Body of pancreas (tissue), 4 donors: ENCODE measurements around the gene MAPT. TPM values are rescaled to one million over a fixed set of nuclear protein-coding genes. Genes with fewer than 3 reads are reported as not detected.
A peak's percentile ranks its signal among the peaks of the same experiment; 100 is the strongest.

Experiments
- ATAC-seq: fragments of 150-250 bp; one replicate; pipeline ENCODE4 v1.9.1; 2016
- DNase-seq, 4 donors: peaks; one replicate each; pipeline ENCODE4 v3.0.0-alpha.2; 2019
- H3K27ac ChIP-seq, 4 donors: fragments of 200-600 bp; sonication (generic); 1 replicate in 3 of 4; 2 replicates in 1 of 4; pipeline versions ENCODE4 v1.5.1 to v1.6.1; 2016 to 2019; ENCODE audit warnings: mild to moderate bottlenecking in 1 of 4, mixed read lengths in 1 of 4, moderate library complexity in 1 of 4
- H3K27me3 ChIP-seq, 2 donors: fragments of 200-600 bp; sonication (generic); one replicate each; pipeline ENCODE4 v1.6.0; 2016; ENCODE audit warnings: mild to moderate bottlenecking in 1 of 2
- H3K36me3 ChIP-seq, 2 donors: fragments of 200-600 bp; sonication (generic); replicated peaks in 1 of 2; 2 replicates each; pipeline ENCODE4 v1.5.1; 2016; ENCODE audit warnings: low read depth in 2 of 2; ENCODE audit not compliant: insufficient read depth in 1 of 2
- H3K4me1 ChIP-seq: fragments of 200-600 bp; sonication (generic); one replicate; pipeline ENCODE4 v1.6.0; 2016
- H3K4me3 ChIP-seq, 2 donors: fragments of 200-600 bp; sonication (generic); 1 replicate in 1 of 2; 2 replicates in 1 of 2; pipeline ENCODE4 v1.5.1; 2016 to 2019
- H3K9me3 ChIP-seq, 3 donors: fragments of 200-600 bp; sonication (generic); 1 replicate in 2 of 3; 2 replicates in 1 of 3; pipeline ENCODE4 v1.5.1; 2016
- CTCF ChIP-seq, 7 experiments: fragments of 450-650 bp in 4 of 7; fragments of 200-600 bp in 3 of 7; sonication (generic) in 3 of 7; IDR thresholded peaks; one replicate each; pipeline ENCODE4 v1.5.1; 2016 to 2019; ENCODE audit warnings: antibody characterized with exemption in 7 of 7
- POLR2A ChIP-seq, 3 donors: fragments of 450-650 bp; IDR thresholded peaks; one replicate each; pipeline ENCODE4 v1.6.1; 2016; ENCODE audit warnings: antibody characterized with exemption in 3 of 3, mild to moderate bottlenecking in 2 of 3
- WGBS, 2 donors: methylation state at CpG; one replicate each; pipeline ENCODE4 v1.1.5; 2017; 5-methylcytosine and 5-hydroxymethylcytosine counted together
- intact Hi-C: fragments of 100-400 bp; cut with DNase I; formaldehyde crosslinking; loops from one replicate; pipeline ENCODE4 v1.15.1; 2023
- total RNA-seq, 2 donors: library from RNA; depleted of rRNA; stranded (reverse); fragments of >200 nt; gene quantifications; one replicate each; pipeline ENCODE4 v1.1.0, GENCODE V29; 2016

The MAPT gene
- total RNA-seq, 2 donors from 2014 or later, result 1.6 to 2.3 TPM

- Histone ChIP-seq H3K27me3 (no peaks in the 10 kb centered on the region), H3K4me1 (peaks cover 68% of the 10 kb centered on the region), H3K9me3 (no peaks in the 10 kb centered on the region), H3K36me3 (peaks cover 6 to 17% of the 10 kb centered on the region in 2 donors), H3K4me3 (no peak overlapping the region), H3K27ac (peak overlapping the region in 1 of 4 donors; percentile 86)
- DNase-seq (no peak), ATAC-seq (no peak)
- 89 to 98% methylated on average over 8 of the region's 8 CpGs for WGBS, 2 donors
- intact Hi-C loops, result no loop called here
- TF ChIP-seq CTCF (IDR thresholded peaks at IDR 0.05) (no peak), POLR2A (IDR thresholded peaks at IDR 0.05) (no peak)
Observed at GRCh38 chr17:46047856-46048255, 153.5 kb downstream of the MAPT start.

- Histone ChIP-seq H3K27me3 (no peaks in the 10 kb centered on the region), H3K9me3 (no peaks in the 10 kb centered on the region), H3K27ac (peak overlapping the region in 1 of 4 donors; percentile 69), H3K36me3 (peaks cover 6 to 17% of the 10 kb centered on the region in 2 donors), H3K4me1 (peaks cover 50% of the 10 kb centered on the region), H3K4me3 (no peak overlapping the region)
- TF ChIP-seq POLR2A (IDR thresholded peaks at IDR 0.05) (no peak), CTCF (IDR thresholded peaks at IDR 0.05) (no peak)
- intact Hi-C loops, result loop anchor here (10.0 kb wide), 1 partner anchor 135 kb away; no protein-coding TSS in a partner anchor
- 87 to 92% methylated on average over 5 of the region's 5 CpGs for WGBS, 2 donors
- no peak for DNase-seq
- no peak for ATAC-seq
Observed at GRCh38 chr17:46049656-46050055, 155.3 kb downstream of the MAPT start.

GRCh38 chr17:46053911-46054534 lies 159.7 kb downstream of the MAPT start:
- TF ChIP-seq POLR2A (IDR thresholded peaks at IDR 0.05) (no peak), CTCF (IDR thresholded peaks at IDR 0.05) (no peak)
- H3K27ac ChIP-seq, result no peak overlapping the region
- no peaks in the 10 kb centered on the region for H3K27me3 ChIP-seq
- ATAC-seq, result no peak
- WGBS, 2 donors, result 93 to 94% methylated on average over 8 of the region's 8 CpGs
- no peak overlapping the region for H3K4me3 ChIP-seq
- peaks cover 6 to 14% of the 10 kb centered on the region in 2 donors for H3K36me3 ChIP-seq
- peaks cover 48% of the 10 kb centered on the region for H3K4me1 ChIP-seq
- no peak for DNase-seq
- H3K9me3 ChIP-seq, result no peaks in the 10 kb centered on the region
- intact Hi-C loops, result loop anchor here (10.0 kb wide), 1 partner anchor 131 kb away; no protein-coding TSS in a partner anchor

- TF ChIP-seq POLR2A (IDR thresholded peaks at IDR 0.05) (no peak), CTCF (IDR thresholded peaks at IDR 0.05) (no peak)
- H3K9me3 ChIP-seq, result no peaks in the 10 kb centered on the region
- ATAC-seq (no peak), DNase-seq (no peak)
- H3K27ac ChIP-seq, result peak overlapping the region in 2 of 4 donors; percentile 62 to 68
- H3K4me3 ChIP-seq, result no peak overlapping the region
- intact Hi-C loops, result loop anchor here (10.0 kb wide), 1 partner anchor 128 kb away; no protein-coding TSS in a partner anchor
- H3K4me1 ChIP-seq, result peaks cover 55% of the 10 kb centered on the region
- WGBS, 2 donors, result 61 to 65% methylated on average over 4 of the region's 4 CpGs
- H3K27me3 ChIP-seq, result no peaks in the 10 kb centered on the region
- no peaks in the 10 kb centered on the region for H3K36me3 ChIP-seq
Observed at GRCh38 chr17:46056800-46057304, 162.5 kb downstream of the MAPT start.
